Measurements from ENCODE around the gene CSTF1. TPM values are rescaled to one million over a fixed set of nuclear protein-coding genes. Genes with fewer than 3 reads are reported as not detected.

The CSTF1 gene
- total RNA-seq, 2 donors from 2014 or later = 18.5 to 19.0 TPM

GRCh38 chr20:56440346-56441007, 48.0 kb downstream of the CSTF1 start:
- intact Hi-C loops (cut with DNase I) = no loop called here
- DNase-seq (ENCODE audit: low spot score) = no peak

DNA sequence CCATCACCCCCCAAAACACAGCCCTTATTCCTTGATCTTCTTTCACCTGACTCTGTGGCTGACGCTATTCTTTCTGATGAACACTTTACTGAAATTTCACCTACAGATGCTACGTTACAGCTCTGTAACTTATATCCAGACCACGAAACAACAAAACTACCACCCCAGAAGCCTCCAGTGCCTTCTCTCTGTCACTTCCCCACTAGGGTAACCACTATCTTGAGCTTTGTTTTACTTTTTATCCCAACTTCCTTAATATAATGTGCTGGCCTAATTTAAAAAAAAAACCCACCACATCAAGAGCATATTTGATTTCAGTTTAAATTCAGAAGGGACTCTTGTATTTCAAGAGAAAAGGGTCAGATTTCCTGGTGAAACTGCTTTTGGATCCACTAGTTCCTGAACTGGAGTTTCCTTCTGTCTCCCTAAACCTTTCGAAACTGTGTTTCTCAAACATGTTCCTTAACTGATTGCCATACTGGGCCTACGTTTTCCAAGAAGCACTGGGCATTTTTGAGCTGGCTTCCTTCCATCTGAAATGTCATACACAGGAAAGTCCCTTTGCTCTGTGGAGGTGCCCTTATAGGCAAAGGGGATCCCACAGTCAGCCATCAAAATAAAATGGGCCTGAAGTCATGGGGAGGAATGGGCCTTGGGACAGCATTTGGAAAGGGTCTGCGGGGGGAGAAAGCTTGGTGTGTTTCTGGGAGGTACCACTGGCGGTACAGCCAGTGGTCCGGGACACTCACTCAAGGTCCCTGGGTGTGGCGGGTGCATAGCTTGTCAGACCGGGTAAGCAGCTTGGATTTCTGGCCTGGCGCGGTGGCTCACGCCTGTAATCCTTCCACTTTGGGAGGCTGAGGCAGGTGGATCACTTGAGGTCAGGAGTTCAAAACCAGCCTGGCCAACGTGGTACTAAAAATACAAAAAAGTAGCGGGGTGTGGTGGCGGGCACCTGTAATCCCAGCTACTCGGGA, 50.2 kb downstream of the CSTF1 start:
- intact Hi-C loops (cut with DNase I) = no loop called here
- DNase-seq (ENCODE audit: low spot score) = no peak

- no peak for DNase-seq (ENCODE audit: low spot score)
- intact Hi-C loops (cut with DNase I) = no loop called here
These were observed 51.5 kb downstream of the CSTF1 start for GRCh38 chr20:56443654-56444540.

- intact Hi-C loops (cut with DNase I) = no loop called here
- no peak for DNase-seq (ENCODE audit: low spot score)
These were observed 52.7 kb downstream of the CSTF1 start for GRCh38 chr20:56445130-56445529.

DNA sequence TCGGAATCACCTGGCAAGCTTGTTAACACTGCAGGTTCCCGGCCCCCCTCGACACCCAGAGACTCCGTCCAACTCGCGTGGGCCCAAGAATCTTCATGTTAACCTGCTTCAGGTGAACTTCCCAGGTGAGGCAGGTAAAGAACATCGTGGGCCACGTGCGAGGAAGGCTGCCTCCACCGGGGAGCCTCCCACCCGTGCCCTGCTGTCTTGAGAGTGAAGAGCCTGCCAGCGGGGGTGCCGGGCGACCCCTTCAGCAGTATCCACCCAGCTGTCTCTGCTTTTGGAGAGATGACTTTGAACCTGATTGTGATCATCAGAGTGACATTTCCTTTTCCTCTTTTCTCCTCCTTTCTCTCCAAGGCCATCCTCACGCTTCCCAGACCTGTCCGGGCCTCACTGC, 53.1 kb downstream of the CSTF1 start:
- no peak for DNase-seq (ENCODE audit: low spot score)
- intact Hi-C loops (cut with DNase I) = no loop called here

DNA sequence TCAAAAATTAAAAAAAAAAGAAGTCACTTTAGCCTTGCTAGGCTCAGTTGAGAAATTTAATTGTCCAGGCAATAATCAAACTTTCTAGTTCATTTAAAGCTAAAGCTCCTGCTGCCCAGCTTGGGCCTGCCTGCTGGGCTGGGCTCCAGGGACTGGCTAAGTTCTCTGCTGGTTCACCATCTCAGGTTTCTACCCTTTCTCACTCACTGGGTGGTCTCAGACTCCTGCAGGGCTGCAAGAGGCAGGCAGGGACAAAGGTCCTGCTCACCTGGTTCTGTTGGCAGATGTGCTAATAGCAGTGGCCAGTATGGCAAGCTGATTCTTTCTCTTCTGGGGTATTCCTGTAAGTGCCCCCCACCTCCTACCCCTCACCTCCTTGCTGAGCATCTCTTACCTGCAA, 54.8 kb downstream of the CSTF1 start:
- DNase-seq (ENCODE audit: low spot score) = no peak
- intact Hi-C loops (cut with DNase I) = no loop called here

- intact Hi-C loops (cut with DNase I) = no loop called here
- no peak for DNase-seq (ENCODE audit: low spot score)
These were observed 57.0 kb downstream of the CSTF1 start for GRCh38 chr20:56449459-56449858.

GRCh38 chr20:56451056-56451765, 58.8 kb downstream of the CSTF1 start:
- intact Hi-C loops (cut with DNase I) = no loop called here
- no peak for DNase-seq (ENCODE audit: low spot score)

GRCh38 chr20:56453352-56453751, 60.9 kb downstream of the CSTF1 start:
- DNase-seq (ENCODE audit: low spot score) = no peak

GRCh38 chr20:56454754-56455153, 62.3 kb downstream of the CSTF1 start:
- intact Hi-C loops (cut with DNase I) = no loop called here
- DNase-seq (ENCODE audit: low spot score) = no peak

More at GRCh38 chr20:56453352-56453751, 60.9 kb downstream of the CSTF1 start:
- intact Hi-C loops (cut with DNase I) = no loop called here

Other genes with a start within 250 kb of the CSTF1 start
- not detected for gene MC3R, start 143.9 kb upstream of the CSTF1 start, total RNA-seq
- gene FAM210B, start 33.7 kb upstream of the CSTF1 start, total RNA-seq = 10 to 100 TPM; 34.3 to 40.3 TPM
- 1 to 10 TPM; 1.8 to 2.9 TPM for gene AURKA, start 430 bp upstream of the CSTF1 start, total RNA-seq
- gene CASS4, start 19.6 kb downstream of the CSTF1 start, total RNA-seq = 1 to 10 TPM; 1.2 to 2.1 TPM
- 10 to 100 TPM; 68.2 to 68.7 TPM for gene RTF2, start 76.0 kb downstream of the CSTF1 start, total RNA-seq
- gene FAM209A, start 132.1 kb downstream of the CSTF1 start, total RNA-seq = under 1 TPM in 1 of 2 donors, not detected in 1; 0.43 TPM
- gene FAM209B, start 140.6 kb downstream of the CSTF1 start, total RNA-seq = under 1 TPM; 0.38 to 0.65 TPM
- under 1 TPM; 0.23 to 0.38 TPM for gene TFAP2C, start 236.7 kb downstream of the CSTF1 start, total RNA-seq

Data from posterior vena cava (tissue), 2 donors.